ENCODE results near the gene CSNK2A3. TPM values are rescaled to one million over a fixed set of nuclear protein-coding genes. Genes with fewer than 3 reads are reported as not detected.
"Not testable (repeated sequence)": the region's sequence is repeated elsewhere in the genome, so short reads cannot be mapped to it uniquely, and the experiment has no call there.

CSNK2A3 gene
- total RNA-seq, 1 donor from 2014 or later = 2.7 TPM

DNA sequence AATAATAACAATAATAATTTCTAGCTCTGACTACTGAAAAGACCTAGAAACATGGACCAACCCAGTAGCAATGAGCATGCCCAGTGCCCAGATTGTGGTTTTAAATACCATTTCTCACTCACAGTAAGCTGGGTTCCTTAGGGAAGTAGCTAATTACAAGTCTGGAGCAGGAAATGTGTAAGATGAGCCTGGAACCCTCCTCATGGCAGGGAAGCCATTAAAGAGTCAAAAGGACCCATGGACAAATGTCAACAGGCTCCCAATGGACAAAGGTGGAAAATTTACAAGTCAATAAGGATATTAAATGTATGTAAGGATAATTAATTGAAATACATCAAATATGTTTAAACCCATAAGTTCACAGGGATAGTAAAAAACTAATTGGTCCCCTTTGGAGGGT lies 10.6 kb upstream of the CSNK2A3 start:
- FAIRE-seq (no peak), DNase-seq (ENCODE audit: low read depth) (no peak)
- Histone ChIP-seq H2AFZ (ENCODE audit: low read depth, low read length) (no peak overlapping the region), H3K36me3 (ENCODE audit: insufficient read depth, low read length) (no peaks in the 10 kb centered on the region), H3K9ac (ENCODE audit: low read length) (no peak overlapping the region), H3K4me3 (ENCODE audit: insufficient read depth, low read depth, low read length) (no peak overlapping the region), H3K4me2 (ENCODE audit: low read length) (no peak overlapping the region), H3K27me3 (ENCODE audit: insufficient read depth, low read length) (peaks cover 13% of the 10 kb centered on the region), H3K9me3 (ENCODE audit: insufficient read depth, low read depth, low read length) (no peaks in the 10 kb centered on the region), H3K27ac (ENCODE audit: low read depth, low read length) (no peak overlapping the region), H3K4me1 (ENCODE audit: insufficient read depth, low read length) (no peaks in the 10 kb centered on the region), H4K20me1 (ENCODE audit: insufficient read depth, low read length) (no peaks in the 10 kb centered on the region), H3K79me2 (ENCODE audit: insufficient read depth, low read length) (no peaks in the 10 kb centered on the region)
- H3K4me1 Mint-ChIP-seq (ENCODE audit: low read depth, unreplicated experiment) = no peaks in the 10 kb centered on the region
- H3K27me3 Mint-ChIP-seq (ENCODE audit: low read depth, unreplicated experiment) = peaks cover 3% of the 10 kb centered on the region
- H3K27ac Mint-ChIP-seq (ENCODE audit: unreplicated experiment) = no peak overlapping the region
- H3K9me3 Mint-ChIP-seq (ENCODE audit: unreplicated experiment) = peaks cover 5% of the 10 kb centered on the region
- TF ChIP-seq, protein P1, sequence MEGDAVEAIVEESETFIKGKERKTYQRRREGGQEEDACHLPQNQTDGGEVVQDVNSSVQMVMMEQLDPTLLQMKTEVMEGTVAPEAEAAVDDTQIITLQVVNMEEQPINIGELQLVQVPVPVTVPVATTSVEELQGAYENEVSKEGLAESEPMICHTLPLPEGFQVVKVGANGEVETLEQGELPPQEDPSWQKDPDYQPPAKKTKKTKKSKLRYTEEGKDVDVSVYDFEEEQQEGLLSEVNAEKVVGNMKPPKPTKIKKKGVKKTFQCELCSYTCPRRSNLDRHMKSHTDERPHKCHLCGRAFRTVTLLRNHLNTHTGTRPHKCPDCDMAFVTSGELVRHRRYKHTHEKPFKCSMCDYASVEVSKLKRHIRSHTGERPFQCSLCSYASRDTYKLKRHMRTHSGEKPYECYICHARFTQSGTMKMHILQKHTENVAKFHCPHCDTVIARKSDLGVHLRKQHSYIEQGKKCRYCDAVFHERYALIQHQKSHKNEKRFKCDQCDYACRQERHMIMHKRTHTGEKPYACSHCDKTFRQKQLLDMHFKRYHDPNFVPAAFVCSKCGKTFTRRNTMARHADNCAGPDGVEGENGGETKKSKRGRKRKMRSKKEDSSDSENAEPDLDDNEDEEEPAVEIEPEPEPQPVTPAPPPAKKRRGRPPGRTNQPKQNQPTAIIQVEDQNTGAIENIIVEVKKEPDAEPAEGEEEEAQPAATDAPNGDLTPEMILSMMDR (IDR thresholded peaks at IDR 0.05; ENCODE audit: insufficient read depth, low read depth, low read length) = no peak
- no peak for TF ChIP-seq EZH2 (IDR thresholded peaks at IDR 0.05; ENCODE audit: insufficient read depth, low read length)
- H3K36me3 Mint-ChIP-seq (ENCODE audit: low read depth, unreplicated experiment) = no peaks in the 10 kb centered on the region
- H3K4me3 Mint-ChIP-seq (ENCODE audit: unreplicated experiment) = no peak overlapping the region

DNA sequence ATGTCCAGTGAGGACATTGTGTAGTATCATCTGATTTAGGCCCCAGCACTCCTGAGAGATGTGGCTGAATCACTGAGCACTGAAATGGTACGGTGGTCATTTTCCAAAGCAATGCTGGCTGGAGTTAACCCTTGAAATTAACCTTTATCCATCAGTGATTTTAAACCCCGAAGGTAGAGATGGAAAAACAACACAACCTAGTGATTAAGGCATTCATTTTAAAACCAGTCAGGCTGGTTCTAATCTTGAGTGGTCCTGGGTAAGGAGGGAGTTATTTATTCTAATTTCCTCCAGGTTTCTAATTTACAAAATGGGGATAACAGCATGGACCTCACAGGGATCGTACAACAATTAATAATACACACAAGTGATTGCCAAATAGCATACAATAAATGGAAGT lies 6.6 kb upstream of the CSNK2A3 start:
- Mint-ChIP-seq H3K36me3 (ENCODE audit: low read depth, unreplicated experiment) (no peaks in the 10 kb centered on the region), H3K27me3 (ENCODE audit: low read depth, unreplicated experiment) (peaks cover 15% of the 10 kb centered on the region), H3K27ac (ENCODE audit: unreplicated experiment) (no peak overlapping the region), H3K4me1 (ENCODE audit: low read depth, unreplicated experiment) (peaks cover 3% of the 10 kb centered on the region), H3K4me3 (ENCODE audit: unreplicated experiment) (no peak overlapping the region), H3K9me3 (ENCODE audit: unreplicated experiment) (no peaks in the 10 kb centered on the region)
- TF ChIP-seq, protein P1 (IDR thresholded peaks at IDR 0.05; ENCODE audit: insufficient read depth, low read depth, low read length) = no peak
- no peak for TF ChIP-seq EZH2 (IDR thresholded peaks at IDR 0.05; ENCODE audit: insufficient read depth, low read length)
- FAIRE-seq = no peak
- H3K79me2 ChIP-seq (ENCODE audit: insufficient read depth, low read length) = no peaks in the 10 kb centered on the region
- no peaks in the 10 kb centered on the region for H3K36me3 ChIP-seq (ENCODE audit: insufficient read depth, low read length)
- no peaks in the 10 kb centered on the region for H3K4me1 ChIP-seq (ENCODE audit: insufficient read depth, low read length)
- no peak overlapping the region for H3K4me2 ChIP-seq (ENCODE audit: low read length)
- H3K27me3 ChIP-seq (ENCODE audit: insufficient read depth, low read length) = peaks cover 43% of the 10 kb centered on the region
- no peak overlapping the region for H3K9ac ChIP-seq (ENCODE audit: low read length)
- no peak overlapping the region for H2AFZ ChIP-seq (ENCODE audit: low read depth, low read length)
- no peak for DNase-seq (ENCODE audit: low read depth)
- H3K4me3 ChIP-seq (ENCODE audit: insufficient read depth, low read depth, low read length) = no peak overlapping the region
- H3K27ac ChIP-seq (ENCODE audit: low read depth, low read length) = no peak overlapping the region
- H4K20me1 ChIP-seq (ENCODE audit: insufficient read depth, low read length) = no peaks in the 10 kb centered on the region
- H3K9me3 ChIP-seq (ENCODE audit: insufficient read depth, low read depth, low read length) = no peaks in the 10 kb centered on the region

DNA sequence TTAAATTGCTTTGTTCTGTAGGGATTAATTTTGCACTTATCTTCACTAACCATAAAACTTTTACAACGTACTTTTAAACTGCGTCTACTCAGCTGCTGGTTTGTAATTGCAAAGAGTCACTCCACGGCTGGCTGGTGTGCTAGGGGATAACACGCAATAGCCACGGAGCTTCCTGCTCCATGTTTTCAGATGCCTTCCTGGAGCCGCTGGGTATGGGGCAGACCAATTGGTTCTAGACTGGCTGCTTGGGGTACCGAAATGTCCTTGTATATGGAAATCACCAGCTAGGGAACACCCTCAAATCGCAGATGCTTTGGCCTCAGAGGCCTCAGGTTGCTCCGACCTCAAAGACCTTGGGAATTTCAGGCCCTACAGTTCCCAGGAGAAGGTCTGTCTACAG lies 3.8 kb upstream of the CSNK2A3 start:
- Histone ChIP-seq H3K4me1 (ENCODE audit: insufficient read depth, low read length) (no peaks in the 10 kb centered on the region), H3K27me3 (ENCODE audit: insufficient read depth, low read length) (peaks cover 53% of the 10 kb centered on the region), H2AFZ (ENCODE audit: low read depth, low read length) (no peak overlapping the region), H4K20me1 (ENCODE audit: insufficient read depth, low read length) (no peaks in the 10 kb centered on the region), H3K9me3 (ENCODE audit: insufficient read depth, low read depth, low read length) (no peaks in the 10 kb centered on the region), H3K4me3 (ENCODE audit: insufficient read depth, low read depth, low read length) (no peak overlapping the region), H3K4me2 (ENCODE audit: low read length) (no peak overlapping the region), H3K79me2 (ENCODE audit: insufficient read depth, low read length) (no peaks in the 10 kb centered on the region), H3K27ac (ENCODE audit: low read depth, low read length) (no peak overlapping the region), H3K9ac (ENCODE audit: low read length) (no peak overlapping the region), H3K36me3 (ENCODE audit: insufficient read depth, low read length) (no peaks in the 10 kb centered on the region)
- TF ChIP-seq, protein P1 (IDR thresholded peaks at IDR 0.05; ENCODE audit: insufficient read depth, low read depth, low read length) = no peak
- no peak for TF ChIP-seq EZH2 (IDR thresholded peaks at IDR 0.05; ENCODE audit: insufficient read depth, low read length)
- Mint-ChIP-seq H3K9me3 (ENCODE audit: unreplicated experiment) (no peaks in the 10 kb centered on the region), H3K27me3 (ENCODE audit: low read depth, unreplicated experiment) (peaks cover 15% of the 10 kb centered on the region), H3K4me1 (ENCODE audit: low read depth, unreplicated experiment) (peaks cover 14% of the 10 kb centered on the region), H3K27ac (ENCODE audit: unreplicated experiment) (no peak overlapping the region), H3K4me3 (ENCODE audit: unreplicated experiment) (no peak overlapping the region), H3K36me3 (ENCODE audit: low read depth, unreplicated experiment) (peaks cover 5% of the 10 kb centered on the region)
- FAIRE-seq (no peak), DNase-seq (ENCODE audit: low read depth) (no peak)

DNA sequence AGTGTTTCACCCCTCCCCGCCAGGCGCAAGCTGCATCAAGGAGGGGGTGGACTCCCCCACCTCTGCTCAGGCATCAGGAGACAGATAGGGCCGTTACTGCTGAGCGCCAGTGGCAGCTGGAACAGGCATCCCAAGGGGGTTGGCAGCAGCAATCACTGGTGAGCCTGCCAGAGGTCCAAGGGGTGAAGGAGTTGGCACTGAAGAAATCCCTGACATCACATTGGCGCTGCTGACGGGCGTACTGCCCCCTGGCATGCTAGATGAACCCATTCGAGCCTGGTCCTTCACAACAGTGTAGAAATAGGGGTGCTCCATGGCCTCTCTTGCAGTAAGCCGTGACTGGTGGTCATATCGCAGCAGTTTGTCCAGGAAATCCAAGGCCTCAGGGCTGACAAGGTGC lies 1.2 kb downstream of the CSNK2A3 start:
- H3K4me3 ChIP-seq (ENCODE audit: insufficient read depth, low read depth, low read length); DNase-seq (ENCODE audit: low read depth); H3K36me3 Mint-ChIP-seq (ENCODE audit: low read depth, unreplicated experiment); H3K9me3 Mint-ChIP-seq (ENCODE audit: unreplicated experiment); H3K27ac ChIP-seq (ENCODE audit: low read depth, low read length); H3K79me2 ChIP-seq (ENCODE audit: insufficient read depth, low read length); H3K36me3 ChIP-seq (ENCODE audit: insufficient read depth, low read length); H3K27ac Mint-ChIP-seq (ENCODE audit: unreplicated experiment); H3K4me2 ChIP-seq (ENCODE audit: low read length); FAIRE-seq; H3K9me3 ChIP-seq (ENCODE audit: insufficient read depth, low read depth, low read length); H3K9ac ChIP-seq (ENCODE audit: low read length); H2AFZ ChIP-seq (ENCODE audit: low read depth, low read length); H3K4me3 Mint-ChIP-seq (ENCODE audit: unreplicated experiment): not testable (repeated sequence)
- peaks cover 17% of the 10 kb centered on the region for H4K20me1 ChIP-seq (ENCODE audit: insufficient read depth, low read length)
- H3K27me3 ChIP-seq (ENCODE audit: insufficient read depth, low read length) = peaks cover 55% of the 10 kb centered on the region
- peaks cover 23% of the 10 kb centered on the region for H3K4me1 ChIP-seq (ENCODE audit: insufficient read depth, low read length)
- Mint-ChIP-seq H3K27me3 (ENCODE audit: low read depth, unreplicated experiment) (peaks cover 15% of the 10 kb centered on the region), H3K4me1 (ENCODE audit: low read depth, unreplicated experiment) (peaks cover 45% of the 10 kb centered on the region)

Measured in astrocyte (in vitro differentiated cells and primary cell).